ENCODE results near the gene GBF1.

DNA sequence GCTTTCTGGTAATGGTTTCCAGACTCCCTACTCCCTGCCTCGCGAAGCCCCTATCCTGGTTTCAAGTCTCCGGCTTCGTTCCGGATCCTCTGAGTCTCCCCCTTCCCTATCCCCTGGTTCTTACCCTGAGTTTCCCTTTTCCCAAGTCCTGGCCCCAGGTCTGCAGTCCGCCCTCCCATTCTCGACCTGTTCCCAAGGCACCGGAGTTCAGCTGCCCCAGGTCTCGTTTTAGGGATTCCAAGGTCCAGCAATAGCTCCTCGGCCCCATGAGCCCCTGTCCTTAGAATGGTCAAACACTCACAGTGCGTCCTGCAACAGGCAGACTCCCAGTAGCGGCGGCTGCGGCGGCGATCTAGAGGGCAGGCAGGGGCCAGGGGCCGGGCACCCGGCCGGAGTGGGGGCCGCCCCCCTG is 4.3 kb upstream of the GBF1 start:
- TF ChIP-seq POLR2A (IDR thresholded peaks at IDR 0.05), result no peak
- TF ChIP-seq, protein P1, sequence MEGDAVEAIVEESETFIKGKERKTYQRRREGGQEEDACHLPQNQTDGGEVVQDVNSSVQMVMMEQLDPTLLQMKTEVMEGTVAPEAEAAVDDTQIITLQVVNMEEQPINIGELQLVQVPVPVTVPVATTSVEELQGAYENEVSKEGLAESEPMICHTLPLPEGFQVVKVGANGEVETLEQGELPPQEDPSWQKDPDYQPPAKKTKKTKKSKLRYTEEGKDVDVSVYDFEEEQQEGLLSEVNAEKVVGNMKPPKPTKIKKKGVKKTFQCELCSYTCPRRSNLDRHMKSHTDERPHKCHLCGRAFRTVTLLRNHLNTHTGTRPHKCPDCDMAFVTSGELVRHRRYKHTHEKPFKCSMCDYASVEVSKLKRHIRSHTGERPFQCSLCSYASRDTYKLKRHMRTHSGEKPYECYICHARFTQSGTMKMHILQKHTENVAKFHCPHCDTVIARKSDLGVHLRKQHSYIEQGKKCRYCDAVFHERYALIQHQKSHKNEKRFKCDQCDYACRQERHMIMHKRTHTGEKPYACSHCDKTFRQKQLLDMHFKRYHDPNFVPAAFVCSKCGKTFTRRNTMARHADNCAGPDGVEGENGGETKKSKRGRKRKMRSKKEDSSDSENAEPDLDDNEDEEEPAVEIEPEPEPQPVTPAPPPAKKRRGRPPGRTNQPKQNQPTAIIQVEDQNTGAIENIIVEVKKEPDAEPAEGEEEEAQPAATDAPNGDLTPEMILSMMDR (IDR thresholded peaks at IDR 0.05 in 4 of 5, conservative IDR thresholded peaks at IDR 0.05 in 1 of 5), result no peak

Measured in gastrocnemius medialis (tissue), 4 donors.